ENCODE data around the gene ILK.

DNA sequence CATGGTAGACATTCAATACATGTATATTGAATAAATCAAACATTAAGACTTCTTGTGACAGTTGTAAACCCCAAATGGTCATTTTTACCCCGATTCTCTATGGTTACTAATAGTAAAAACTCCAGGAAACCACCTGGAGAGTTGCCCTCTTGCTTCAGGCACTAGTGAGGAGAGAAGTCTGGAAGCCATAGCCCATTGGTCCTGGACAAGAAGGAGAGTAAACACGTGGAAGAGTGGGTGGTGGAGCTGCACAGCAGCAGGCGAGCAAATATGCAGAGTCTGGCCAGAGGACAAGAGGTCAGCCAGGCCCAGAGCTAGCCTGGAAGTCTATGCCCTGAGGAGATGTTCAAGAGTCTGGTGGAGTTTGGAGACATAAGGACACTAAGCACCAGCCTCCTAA is 34.3 kb downstream of the ILK start:
- TF ChIP-seq, protein P1, sequence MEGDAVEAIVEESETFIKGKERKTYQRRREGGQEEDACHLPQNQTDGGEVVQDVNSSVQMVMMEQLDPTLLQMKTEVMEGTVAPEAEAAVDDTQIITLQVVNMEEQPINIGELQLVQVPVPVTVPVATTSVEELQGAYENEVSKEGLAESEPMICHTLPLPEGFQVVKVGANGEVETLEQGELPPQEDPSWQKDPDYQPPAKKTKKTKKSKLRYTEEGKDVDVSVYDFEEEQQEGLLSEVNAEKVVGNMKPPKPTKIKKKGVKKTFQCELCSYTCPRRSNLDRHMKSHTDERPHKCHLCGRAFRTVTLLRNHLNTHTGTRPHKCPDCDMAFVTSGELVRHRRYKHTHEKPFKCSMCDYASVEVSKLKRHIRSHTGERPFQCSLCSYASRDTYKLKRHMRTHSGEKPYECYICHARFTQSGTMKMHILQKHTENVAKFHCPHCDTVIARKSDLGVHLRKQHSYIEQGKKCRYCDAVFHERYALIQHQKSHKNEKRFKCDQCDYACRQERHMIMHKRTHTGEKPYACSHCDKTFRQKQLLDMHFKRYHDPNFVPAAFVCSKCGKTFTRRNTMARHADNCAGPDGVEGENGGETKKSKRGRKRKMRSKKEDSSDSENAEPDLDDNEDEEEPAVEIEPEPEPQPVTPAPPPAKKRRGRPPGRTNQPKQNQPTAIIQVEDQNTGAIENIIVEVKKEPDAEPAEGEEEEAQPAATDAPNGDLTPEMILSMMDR (conservative IDR thresholded peaks at IDR 0.05) = no peak
- TF ChIP-seq ZFX (IDR thresholded peaks at IDR 0.05) = no peak

Data from C4-2B (cell line).